GM23338 (cell line): ENCODE measurements around the gene MTREX.

Experiments used
- CREB1 ChIP-seq: fragments of 250-450 bp; sonication (Bioruptor Pico); IDR thresholded peaks from 2 replicates; pipeline ENCODE4 v1.5.0; 2020; ENCODE audit warnings: low read depth, mild to moderate bottlenecking, moderate library complexity
- CTCF ChIP-seq, 2 experiments: fragments of 200-600 bp in 1 of 2; sonication (generic) in 1 of 2; conservative IDR thresholded peaks; 2 replicates each; pipeline versions ENCODE4 v1.5.1 to v1.6.1; 2016 to 2017; ENCODE audit warnings: antibody characterized with exemption in 2 of 2, low read depth in 2 of 2, mild to moderate bottlenecking in 2 of 2, moderate library complexity in 1 of 2
- POLR2AphosphoS5 ChIP-seq: IDR thresholded peaks from 2 replicates; pipeline ENCODE4 v1.6.1; 2016; ENCODE audit warnings: antibody characterized with exemption, low read depth

- TF ChIP-seq CREB1 (CRISPR knock-in tag) (no peak), CTCF (conservative IDR thresholded peaks at IDR 0.05; ENCODE audit: low read depth in 2 of 2) (no peak), POLR2AphosphoS5 (no peak)
These were observed 103.1 kb downstream of the MTREX start for GRCh38 chr5:55410845-55411244.
